Measurements from ENCODE around the gene PEAR1.

DNA sequence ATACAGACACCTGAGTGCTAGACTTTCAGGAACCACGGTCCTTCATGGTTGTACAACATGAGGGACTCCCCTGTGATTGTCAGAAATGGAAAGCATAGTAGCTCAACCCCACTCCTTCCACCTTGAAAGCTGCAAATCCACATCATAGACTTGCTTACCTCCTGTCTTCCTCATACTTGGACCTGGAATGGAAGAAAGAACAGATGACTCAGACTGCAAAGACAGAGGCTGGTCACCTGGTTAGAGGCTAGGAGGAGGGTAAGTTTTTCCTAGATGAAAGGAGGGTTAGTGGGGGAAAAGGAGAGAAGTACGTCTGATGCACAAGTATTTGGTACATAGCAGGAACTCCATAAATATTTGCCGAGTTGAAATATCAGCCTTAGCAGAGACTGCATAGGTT, 64.1 kb downstream of the PEAR1 start:
- TF ChIP-seq, protein P1, sequence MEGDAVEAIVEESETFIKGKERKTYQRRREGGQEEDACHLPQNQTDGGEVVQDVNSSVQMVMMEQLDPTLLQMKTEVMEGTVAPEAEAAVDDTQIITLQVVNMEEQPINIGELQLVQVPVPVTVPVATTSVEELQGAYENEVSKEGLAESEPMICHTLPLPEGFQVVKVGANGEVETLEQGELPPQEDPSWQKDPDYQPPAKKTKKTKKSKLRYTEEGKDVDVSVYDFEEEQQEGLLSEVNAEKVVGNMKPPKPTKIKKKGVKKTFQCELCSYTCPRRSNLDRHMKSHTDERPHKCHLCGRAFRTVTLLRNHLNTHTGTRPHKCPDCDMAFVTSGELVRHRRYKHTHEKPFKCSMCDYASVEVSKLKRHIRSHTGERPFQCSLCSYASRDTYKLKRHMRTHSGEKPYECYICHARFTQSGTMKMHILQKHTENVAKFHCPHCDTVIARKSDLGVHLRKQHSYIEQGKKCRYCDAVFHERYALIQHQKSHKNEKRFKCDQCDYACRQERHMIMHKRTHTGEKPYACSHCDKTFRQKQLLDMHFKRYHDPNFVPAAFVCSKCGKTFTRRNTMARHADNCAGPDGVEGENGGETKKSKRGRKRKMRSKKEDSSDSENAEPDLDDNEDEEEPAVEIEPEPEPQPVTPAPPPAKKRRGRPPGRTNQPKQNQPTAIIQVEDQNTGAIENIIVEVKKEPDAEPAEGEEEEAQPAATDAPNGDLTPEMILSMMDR (IDR thresholded peaks at IDR 0.05; ENCODE audit: borderline replicate concordance, extremely low read depth, low read length, poor library complexity, severe bottlenecking) = no peak
- no peak for TF ChIP-seq EZH2 (IDR thresholded peaks at IDR 0.05; ENCODE audit: borderline replicate concordance, low read depth, low read length, severe bottlenecking)
